ENCODE results near the gene NAPB. TPM values are rescaled to one million over a fixed set of nuclear protein-coding genes. Genes with fewer than 3 reads are reported as not detected.

Gene NAPB
- total and polyA plus RNA-seq, 10 of the 15 experiments (the other 5 are each of a cell fraction or from before 2014, with no cell fraction given): 2.1 to 15.9 (median 7.2) TPM

DNA sequence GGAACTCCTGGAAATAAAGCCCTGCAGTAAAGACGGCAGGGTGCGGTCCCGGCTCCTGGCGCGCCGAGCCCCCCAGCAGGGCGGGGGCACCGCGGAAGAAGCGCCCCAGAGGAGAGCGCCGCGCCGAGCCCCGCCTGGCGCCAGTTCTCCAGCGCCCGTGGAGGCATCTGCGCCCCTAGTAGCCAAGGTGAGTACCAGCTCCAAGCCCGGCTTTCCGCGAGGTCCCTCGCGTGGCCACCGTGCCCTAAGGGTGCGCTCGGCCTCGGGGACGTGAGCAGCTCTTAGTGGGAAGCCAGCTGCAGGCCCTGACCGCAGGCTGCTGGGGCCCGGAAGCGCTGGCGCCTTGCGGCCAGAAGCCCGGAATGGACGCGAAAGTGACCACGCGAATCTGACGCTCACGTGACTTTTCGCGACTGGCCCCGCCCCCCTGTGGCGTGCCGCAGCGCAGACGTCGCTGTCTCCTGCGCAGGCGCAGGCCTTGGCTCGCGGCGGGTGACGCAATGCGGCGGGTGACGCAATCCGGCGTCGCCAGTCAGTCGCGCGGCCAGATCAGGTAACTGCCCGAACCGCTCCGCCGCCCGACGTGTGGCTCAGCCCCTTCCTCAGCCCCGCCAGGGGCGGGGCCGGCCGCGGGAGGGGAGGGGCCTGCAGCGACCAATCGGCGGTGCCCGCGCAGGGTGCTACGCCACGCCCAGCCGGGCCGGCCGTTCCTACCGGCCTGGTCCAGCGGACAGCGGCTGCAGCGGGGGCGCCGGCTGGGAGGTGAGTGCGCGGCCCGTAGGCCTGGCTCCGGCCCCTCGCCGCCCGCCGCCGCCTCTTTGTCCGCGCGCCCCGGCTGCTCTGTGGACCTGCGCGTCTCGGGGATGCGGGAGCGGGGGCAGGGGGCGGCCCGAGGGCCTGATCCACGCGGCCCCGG is 59.6 kb downstream of the NAPB start, which contains the start of gene GZF1 (continued):
- TF ChIP-seq, protein P1, sequence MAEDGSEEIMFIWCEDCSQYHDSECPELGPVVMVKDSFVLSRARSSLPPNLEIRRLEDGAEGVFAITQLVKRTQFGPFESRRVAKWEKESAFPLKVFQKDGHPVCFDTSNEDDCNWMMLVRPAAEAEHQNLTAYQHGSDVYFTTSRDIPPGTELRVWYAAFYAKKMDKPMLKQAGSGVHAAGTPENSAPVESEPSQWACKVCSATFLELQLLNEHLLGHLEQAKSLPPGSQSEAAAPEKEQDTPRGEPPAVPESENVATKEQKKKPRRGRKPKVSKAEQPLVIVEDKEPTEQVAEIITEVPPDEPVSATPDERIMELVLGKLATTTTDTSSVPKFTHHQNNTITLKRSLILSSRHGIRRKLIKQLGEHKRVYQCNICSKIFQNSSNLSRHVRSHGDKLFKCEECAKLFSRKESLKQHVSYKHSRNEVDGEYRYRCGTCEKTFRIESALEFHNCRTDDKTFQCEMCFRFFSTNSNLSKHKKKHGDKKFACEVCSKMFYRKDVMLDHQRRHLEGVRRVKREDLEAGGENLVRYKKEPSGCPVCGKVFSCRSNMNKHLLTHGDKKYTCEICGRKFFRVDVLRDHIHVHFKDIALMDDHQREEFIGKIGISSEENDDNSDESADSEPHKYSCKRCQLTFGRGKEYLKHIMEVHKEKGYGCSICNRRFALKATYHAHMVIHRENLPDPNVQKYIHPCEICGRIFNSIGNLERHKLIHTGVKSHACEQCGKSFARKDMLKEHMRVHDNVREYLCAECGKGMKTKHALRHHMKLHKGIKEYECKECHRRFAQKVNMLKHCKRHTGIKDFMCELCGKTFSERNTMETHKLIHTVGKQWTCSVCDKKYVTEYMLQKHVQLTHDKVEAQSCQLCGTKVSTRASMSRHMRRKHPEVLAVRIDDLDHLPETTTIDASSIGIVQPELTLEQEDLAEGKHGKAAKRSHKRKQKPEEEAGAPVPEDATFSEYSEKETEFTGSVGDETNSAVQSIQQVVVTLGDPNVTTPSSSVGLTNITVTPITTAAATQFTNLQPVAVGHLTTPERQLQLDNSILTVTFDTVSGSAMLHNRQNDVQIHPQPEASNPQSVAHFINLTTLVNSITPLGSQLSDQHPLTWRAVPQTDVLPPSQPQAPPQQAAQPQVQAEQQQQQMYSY (CRISPR knock-in tag; IDR thresholded peaks at IDR 0.05): peak; percentile 33; the same call in 1 of the 2 replicates
- peak; percentile 46; the same call in 1 of the 2 replicates for TF ChIP-seq BCL11A (IDR thresholded peaks at IDR 0.05; ENCODE audit: low read depth, low read length)
- no peak for TF ChIP-seq STAT3 (IDR thresholded peaks at IDR 0.05; ENCODE audit: low read depth, low read length)
- TF ChIP-seq POLR2AphosphoS2 (IDR thresholded peaks at IDR 0.05; ENCODE audit: low read depth, low read length): peak; percentile 81; the same call in 1 of the 2 replicates
- peak; percentile 59; the same call in 1 of the 2 replicates for TF ChIP-seq SIN3A (IDR thresholded peaks at IDR 0.05; ENCODE audit: low read depth, low read length)
- no peak for TF ChIP-seq CBX3 (IDR thresholded peaks at IDR 0.05; ENCODE audit: borderline replicate concordance, low read depth)
- TF ChIP-seq, protein P2, sequence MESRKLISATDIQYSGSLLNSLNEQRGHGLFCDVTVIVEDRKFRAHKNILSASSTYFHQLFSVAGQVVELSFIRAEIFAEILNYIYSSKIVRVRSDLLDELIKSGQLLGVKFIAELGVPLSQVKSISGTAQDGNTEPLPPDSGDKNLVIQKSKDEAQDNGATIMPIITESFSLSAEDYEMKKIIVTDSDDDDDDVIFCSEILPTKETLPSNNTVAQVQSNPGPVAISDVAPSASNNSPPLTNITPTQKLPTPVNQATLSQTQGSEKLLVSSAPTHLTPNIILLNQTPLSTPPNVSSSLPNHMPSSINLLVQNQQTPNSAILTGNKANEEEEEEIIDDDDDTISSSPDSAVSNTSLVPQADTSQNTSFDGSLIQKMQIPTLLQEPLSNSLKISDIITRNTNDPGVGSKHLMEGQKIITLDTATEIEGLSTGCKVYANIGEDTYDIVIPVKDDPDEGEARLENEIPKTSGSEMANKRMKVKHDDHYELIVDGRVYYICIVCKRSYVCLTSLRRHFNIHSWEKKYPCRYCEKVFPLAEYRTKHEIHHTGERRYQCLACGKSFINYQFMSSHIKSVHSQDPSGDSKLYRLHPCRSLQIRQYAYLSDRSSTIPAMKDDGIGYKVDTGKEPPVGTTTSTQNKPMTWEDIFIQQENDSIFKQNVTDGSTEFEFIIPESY (IDR thresholded peaks at IDR 0.05): no peak
- TF ChIP-seq SPI1 (IDR thresholded peaks at IDR 0.05; ENCODE audit: borderline replicate concordance, insufficient read depth, low read depth, low read length): no peak
- TF ChIP-seq, protein P3, sequence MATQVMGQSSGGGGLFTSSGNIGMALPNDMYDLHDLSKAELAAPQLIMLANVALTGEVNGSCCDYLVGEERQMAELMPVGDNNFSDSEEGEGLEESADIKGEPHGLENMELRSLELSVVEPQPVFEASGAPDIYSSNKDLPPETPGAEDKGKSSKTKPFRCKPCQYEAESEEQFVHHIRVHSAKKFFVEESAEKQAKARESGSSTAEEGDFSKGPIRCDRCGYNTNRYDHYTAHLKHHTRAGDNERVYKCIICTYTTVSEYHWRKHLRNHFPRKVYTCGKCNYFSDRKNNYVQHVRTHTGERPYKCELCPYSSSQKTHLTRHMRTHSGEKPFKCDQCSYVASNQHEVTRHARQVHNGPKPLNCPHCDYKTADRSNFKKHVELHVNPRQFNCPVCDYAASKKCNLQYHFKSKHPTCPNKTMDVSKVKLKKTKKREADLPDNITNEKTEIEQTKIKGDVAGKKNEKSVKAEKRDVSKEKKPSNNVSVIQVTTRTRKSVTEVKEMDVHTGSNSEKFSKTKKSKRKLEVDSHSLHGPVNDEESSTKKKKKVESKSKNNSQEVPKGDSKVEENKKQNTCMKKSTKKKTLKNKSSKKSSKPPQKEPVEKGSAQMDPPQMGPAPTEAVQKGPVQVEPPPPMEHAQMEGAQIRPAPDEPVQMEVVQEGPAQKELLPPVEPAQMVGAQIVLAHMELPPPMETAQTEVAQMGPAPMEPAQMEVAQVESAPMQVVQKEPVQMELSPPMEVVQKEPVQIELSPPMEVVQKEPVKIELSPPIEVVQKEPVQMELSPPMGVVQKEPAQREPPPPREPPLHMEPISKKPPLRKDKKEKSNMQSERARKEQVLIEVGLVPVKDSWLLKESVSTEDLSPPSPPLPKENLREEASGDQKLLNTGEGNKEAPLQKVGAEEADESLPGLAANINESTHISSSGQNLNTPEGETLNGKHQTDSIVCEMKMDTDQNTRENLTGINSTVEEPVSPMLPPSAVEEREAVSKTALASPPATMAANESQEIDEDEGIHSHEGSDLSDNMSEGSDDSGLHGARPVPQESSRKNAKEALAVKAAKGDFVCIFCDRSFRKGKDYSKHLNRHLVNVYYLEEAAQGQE (IDR thresholded peaks at IDR 0.05; ENCODE audit: low read depth, low read length): no peak
- peak; percentile 83 for TF ChIP-seq ZSCAN29 (IDR thresholded peaks at IDR 0.05)
- TF ChIP-seq, protein P4, sequence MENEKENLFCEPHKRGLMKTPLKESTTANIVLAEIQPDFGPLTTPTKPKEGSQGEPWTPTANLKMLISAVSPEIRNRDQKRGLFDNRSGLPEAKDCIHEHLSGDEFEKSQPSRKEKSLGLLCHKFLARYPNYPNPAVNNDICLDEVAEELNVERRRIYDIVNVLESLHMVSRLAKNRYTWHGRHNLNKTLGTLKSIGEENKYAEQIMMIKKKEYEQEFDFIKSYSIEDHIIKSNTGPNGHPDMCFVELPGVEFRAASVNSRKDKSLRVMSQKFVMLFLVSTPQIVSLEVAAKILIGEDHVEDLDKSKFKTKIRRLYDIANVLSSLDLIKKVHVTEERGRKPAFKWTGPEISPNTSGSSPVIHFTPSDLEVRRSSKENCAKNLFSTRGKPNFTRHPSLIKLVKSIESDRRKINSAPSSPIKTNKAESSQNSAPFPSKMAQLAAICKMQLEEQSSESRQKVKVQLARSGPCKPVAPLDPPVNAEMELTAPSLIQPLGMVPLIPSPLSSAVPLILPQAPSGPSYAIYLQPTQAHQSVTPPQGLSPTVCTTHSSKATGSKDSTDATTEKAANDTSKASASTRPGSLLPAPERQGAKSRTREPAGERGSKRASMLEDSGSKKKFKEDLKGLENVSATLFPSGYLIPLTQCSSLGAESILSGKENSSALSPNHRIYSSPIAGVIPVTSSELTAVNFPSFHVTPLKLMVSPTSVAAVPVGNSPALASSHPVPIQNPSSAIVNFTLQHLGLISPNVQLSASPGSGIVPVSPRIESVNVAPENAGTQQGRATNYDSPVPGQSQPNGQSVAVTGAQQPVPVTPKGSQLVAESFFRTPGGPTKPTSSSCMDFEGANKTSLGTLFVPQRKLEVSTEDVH (IDR thresholded peaks at IDR 0.05; ENCODE audit: low read depth, partially characterized antibody): no peak
- peak; percentile 21 for TF ChIP-seq KLF5 (IDR thresholded peaks at IDR 0.05; ENCODE audit: partially characterized antibody)
- peak; percentile 78; the same call in 1 of the 2 replicates for TF ChIP-seq SMAD5 (IDR thresholded peaks at IDR 0.05; ENCODE audit: low read depth)
- no peak for TF ChIP-seq WRNIP1 (IDR thresholded peaks at IDR 0.05; ENCODE audit: borderline replicate concordance, low read depth, low read length)
- TF ChIP-seq TBL1XR1 (IDR thresholded peaks at IDR 0.05; ENCODE audit: low read depth, low read length): 0 out of 2 replicates have a peak, but pooled peaks have one; percentile 31
- no peak for TF ChIP-seq RCOR1 (conservative IDR thresholded peaks at IDR 0.05; ENCODE audit: low read depth, low read length)
- TF ChIP-seq ATF7 (IDR thresholded peaks at IDR 0.05; ENCODE audit: low read depth): peak; percentile 92

Measured in GM12878 (cell line).